GM18499 (cell line): ENCODE results near the gene GLB1L.
"Not testable (repeated sequence)": the region's sequence is repeated elsewhere in the genome, so short reads cannot be mapped to it uniquely, and the experiment has no call there.

Source experiments
- ATAC-seq: cut with Tn5 transposase; IDR thresholded peaks from one replicate; pipeline ENCODE4 v1.9.1; 2021; ENCODE audit warnings: moderate number of reproducible peaks; ENCODE audit not compliant: insufficient read depth, unreplicated experiment

The GLB1L gene

DNA sequence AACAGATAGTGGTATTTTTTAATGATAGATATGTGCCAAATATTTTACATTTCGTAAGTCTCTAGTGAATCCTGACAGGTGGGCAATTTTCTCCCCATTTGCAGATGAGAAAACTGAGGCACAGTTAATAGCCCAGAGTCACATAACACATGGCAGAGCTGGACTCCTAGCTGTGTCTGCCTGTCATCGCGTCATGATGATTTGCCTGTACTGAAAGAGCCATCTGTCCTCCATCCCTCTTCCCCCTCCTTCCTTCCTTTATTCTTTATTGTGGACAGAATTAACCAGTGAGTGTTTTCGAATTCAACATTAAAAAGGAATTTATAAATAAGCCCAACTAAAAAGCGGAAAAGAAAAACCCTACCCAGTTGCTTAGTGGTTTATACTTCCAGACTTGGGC is 37.1 kb upstream of the GLB1L start:
- no peak for ATAC-seq

DNA sequence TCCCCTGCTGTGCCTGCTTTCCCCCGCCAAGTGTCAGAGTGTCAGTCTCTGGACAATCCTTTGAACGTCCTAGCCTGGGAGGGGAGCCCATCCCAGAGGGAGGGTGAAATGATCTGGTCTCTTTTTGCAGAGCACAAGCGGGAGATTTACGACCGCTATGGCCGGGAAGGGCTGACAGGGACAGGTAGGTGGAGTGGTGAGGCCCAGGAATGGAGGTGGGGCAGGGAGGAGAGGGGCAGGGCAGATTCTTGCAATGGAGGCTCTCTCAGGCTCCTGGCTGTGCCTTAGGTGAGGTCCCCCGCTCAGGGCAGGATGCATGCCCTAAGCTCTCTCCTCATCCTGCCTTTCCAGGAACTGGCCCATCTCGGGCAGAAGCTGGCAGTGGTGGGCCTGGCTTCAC is 36.3 kb upstream of the GLB1L start:
- no peak for ATAC-seq

- ATAC-seq, result no peak
Measured at GRCh38 chr2:219280651-219281050, 35.4 kb upstream of the GLB1L start.

DNA sequence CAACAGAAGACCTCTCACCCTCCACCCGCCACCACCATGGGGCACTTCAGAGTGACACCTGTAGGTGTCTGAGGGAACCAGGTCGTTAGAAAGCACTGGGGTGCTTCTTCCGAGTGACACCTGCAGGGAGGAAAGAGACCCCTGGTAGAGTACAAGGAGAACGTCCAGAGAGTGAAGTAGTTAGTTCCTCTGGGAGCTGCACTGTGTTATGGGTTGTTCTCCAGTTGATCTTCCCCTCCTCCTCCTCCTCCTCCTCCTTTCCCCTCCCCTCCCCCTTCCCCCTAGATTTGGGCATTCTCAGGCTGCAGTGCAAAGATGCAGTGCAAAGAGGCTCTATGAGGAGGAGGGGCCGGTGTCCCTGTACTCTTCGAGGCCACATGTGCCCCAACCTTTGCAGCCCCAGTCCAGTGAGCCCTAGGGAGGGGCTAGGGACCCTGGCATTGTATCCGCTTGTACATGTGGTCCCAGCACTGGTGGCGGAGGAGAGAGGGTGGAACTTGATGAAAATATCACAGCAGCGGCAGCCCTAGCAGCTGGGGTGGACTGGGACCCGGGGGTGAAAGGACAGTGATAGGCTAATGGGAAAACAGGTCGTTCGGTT is 34.8 kb upstream of the GLB1L start:
- ATAC-seq, result no peak

GRCh38 chr2:219279151-219279915 is 34.1 kb upstream of the GLB1L start, which contains the start of gene DNAJB2:
DNAJB2 (plus strand) TSS chr2:219279366; CDS start chr2:219279834, 468 bp downstream.
- ATAC-seq, result peak; percentile 74

DNA sequence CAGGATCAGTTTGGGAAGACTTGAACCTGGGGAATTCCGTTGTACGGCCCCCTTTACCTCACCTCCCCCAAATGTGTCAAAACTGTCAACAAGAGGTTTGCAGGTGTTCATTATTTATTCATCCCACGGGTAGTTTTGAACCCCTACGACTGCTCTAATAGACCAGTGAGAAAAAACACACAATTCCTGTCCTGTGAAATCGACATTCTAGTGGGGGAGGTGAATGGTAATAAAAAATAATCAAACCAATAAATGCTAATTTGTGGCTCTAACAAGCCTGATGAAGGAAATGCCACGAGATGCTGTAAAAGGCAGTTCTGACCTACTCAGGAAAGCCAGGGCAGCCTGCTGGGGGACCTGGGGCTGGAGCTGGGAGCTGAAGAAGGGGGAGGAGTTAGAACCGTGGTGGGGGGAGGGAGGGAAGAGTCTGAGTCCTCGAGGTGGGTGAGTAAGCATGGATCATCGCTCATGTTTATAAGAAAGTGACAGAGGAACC is 33.5 kb upstream of the GLB1L start:
- ATAC-seq, result no peak

DNA sequence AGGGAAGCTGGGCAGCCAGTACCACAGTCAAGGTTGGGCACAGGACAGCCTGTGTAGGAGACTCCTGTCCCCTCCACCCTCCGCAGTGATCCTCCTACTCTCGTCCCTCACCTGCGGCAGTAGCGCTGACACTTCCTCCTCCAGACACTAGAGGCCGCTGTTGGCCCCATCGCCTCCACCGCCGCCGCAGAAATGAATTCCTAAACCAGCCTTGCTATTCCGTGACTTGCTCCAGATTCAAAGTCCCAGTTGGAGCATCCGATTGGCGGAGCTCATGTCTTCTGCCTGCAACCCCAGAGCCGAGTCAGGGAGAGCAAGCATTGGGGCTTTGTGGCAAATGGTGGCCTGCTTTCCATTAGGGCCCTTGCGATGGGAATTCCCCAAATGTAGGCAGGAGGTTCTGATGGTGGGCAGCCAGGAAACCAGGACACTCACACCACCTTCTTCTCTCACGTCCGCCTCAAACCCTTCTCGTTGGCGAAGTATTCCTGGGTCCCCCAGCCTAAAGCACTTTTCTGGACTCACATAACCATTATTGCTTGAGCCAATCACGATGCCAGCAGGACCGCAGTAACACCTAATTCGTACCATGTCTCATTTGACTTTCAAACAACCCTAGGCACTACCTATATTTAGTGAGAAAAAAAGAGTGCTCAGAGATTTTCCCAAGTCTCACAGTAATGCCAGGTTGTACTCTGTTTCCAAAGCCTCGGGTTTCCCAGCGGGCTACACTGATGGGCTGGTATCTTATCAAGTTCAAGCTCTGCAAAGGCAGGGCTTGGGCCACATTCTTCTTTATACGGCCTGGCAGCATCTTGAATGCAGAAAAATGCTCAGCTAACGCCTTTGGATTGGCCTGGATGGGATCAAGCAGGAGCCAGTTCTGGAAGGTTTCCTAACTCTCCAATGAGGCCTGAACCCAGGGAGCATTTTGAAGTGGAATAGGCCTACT is 32.7 kb upstream of the GLB1L start:
- ATAC-seq, result peak; percentile 25

DNA sequence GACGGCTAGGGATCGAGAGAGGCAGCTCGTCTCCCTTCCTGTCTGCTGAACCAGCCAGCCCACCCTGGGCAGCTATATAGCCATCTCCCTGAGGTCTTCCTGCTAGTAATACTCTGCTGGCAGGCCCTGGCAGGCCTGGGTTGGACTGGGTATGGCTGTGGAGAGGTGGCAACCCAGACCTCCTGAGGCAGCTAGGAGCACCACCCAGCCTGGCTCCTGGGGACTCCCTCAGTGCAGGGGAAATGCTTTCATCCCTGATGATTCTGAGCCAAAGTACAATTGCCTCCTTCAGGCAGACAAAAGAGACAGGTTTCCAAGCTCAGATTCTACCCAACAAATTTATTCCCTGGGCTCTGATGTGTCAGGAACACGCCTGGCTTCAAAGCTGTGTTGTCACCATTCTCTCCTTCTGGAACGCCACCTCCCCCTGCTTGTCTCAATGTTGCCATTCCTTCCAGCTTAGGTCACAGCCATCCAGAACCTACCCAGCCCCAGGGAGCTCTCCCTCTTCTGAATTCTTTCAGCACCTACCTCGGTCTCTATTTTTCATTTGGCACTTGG is 29.2 kb upstream of the GLB1L start:
- ATAC-seq, result no peak

DNA sequence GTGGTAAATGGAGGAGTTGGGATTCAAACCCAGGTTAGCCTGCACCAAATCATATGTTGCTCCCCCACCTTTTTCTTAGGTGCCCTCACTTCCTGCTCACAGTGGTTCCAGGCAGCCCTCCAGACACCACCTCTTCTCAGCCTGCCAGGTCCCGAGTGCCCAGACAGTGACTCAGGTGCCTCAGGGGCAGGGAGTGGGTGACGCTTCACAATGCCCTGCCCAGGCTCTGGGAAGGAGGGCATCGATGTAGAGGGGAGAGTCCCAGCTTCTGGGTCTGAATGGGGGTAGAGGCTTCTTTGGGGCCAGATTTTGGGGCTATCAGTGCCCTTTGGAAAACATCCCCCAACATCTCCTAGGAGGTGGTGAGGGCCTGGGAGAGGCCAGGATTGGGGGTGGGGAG is 28.7 kb upstream of the GLB1L start:
- no peak for ATAC-seq

GRCh38 chr2:219272995-219273394 is 27.8 kb upstream of the GLB1L start:
- ATAC-seq, result no peak

- no peak for ATAC-seq
Measured at GRCh38 chr2:219272356-219272755, 27.1 kb upstream of the GLB1L start.

DNA sequence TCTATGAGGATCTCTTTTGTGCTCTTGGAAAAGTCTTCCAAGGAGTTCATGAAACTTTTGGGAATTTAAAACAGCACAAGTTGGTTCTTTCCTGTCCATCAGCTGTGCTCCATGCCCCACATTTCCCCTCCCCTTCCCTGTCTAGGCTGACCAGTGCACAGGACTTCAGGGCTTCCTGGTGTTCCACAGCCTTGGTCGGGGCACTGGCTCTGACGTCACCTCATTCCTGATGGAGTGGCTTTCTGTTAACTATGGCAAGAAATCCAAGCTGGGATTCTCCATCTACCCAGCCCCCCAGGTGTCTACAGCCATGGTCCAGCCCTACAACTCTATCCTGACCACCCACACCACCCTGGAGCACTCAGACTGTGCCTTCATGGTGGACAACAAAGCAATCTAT is 25.8 kb upstream of the GLB1L start:
- no peak for ATAC-seq

GRCh38 chr2:219270055-219270372 is 24.8 kb upstream of the GLB1L start:
- ATAC-seq, result no peak

- no peak for ATAC-seq
Measured at GRCh38 chr2:219269362-219270054, 24.3 kb upstream of the GLB1L start.

- ATAC-seq, result no peak
Measured at GRCh38 chr2:219268294-219268693, 23.1 kb upstream of the GLB1L start.

GRCh38 chr2:219266886-219267285 is 21.6 kb upstream of the GLB1L start:
- no peak for ATAC-seq

GRCh38 chr2:219266232-219266631 is 21.0 kb upstream of the GLB1L start:
- ATAC-seq, result no peak

DNA sequence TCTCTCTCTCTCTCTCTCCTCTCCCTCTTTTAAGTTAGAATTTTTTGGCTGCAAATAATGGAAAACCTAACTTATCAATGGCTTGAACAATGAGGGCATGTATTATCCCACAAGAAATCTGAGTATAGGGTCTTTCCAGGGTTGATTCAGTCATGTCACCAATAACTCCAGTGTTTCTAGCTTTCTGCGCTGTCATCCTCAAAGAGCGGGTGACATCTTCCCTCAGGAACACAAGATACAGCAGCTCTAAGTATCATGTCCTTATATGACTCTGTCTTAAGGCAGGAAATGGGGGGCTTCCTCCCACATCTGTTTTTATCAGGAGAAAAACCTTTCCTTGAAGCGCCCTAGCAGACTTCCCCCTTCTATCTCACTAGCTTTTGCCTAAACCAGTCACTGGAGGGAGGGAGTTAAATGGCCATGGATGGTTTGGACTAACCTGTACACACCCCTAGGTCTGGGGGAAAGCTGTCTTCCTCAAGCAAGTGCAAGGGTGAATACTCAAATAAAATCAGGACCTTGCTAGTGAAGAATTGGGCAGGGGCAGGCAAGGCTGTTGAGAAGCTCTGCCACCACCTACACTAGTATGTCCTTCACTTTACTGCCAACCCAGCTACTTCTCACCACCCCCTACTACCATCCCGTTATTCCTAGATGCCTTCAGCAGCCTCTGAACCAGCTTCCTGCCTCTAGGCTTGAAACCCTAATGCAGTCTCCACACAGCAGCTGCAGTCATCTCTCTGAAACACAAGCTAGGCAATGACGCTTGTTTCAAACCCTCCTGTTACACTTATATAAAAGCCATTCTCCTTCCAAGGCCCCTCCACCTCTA is 16.0 kb upstream of the GLB1L start:
- ATAC-seq, result no peak

- not testable (repeated sequence) for ATAC-seq
Measured at GRCh38 chr2:219258942-219259341, 13.7 kb upstream of the GLB1L start.
